OCI-LY7 (cell line): ENCODE data around the gene PLEKHA5. TPM values are rescaled to one million over a fixed set of nuclear protein-coding genes. Genes with fewer than 3 reads are reported as not detected.
"Not testable (repeated sequence)": the region's sequence is repeated elsewhere in the genome, so short reads cannot be mapped to it uniquely, and the experiment has no call there.

Experiments
- BruUV-seq: library from RNA; stranded (reverse); fragments of 400-500 nt; replicated peaks from 2 replicates; lab custom pipeline; 2021; lab: Mats Ljungman, UMichigan
- CTCF ChIA-PET: fragments of 300-600 bp; sonication (Branson Sonifier 250); formaldehyde crosslinking; loops from one replicate; lab custom pipeline; 2022; ENCODE audit warnings: antibody characterized with exemption; ENCODE audit not compliant: unreplicated experiment; lab: Charles Lee
- POLR2A ChIA-PET: fragments of 300-600 bp; sonication (Branson Sonifier 250); formaldehyde crosslinking; loops from one replicate; lab custom pipeline; 2022; ENCODE audit warnings: antibody characterized with exemption; lab: Charles Lee
- DNase-seq: peaks from one replicate; pipeline ENCODE4 v3.0.0-alpha.2; 2015; ENCODE audit warnings: low spot score
- H2AFZ ChIP-seq: fragments of 200-600 bp; sonication (generic), shearing (Covaris generic); 2 replicates; pipeline ENCODE4 v1.6.1; 2014; ENCODE audit warnings: mild to moderate bottlenecking, antibody characterized with exemption, low read length, moderate library complexity
- H3K27ac ChIP-seq: fragments of 200-600 bp; sonication (generic); 2 replicates; pipeline ENCODE4 v1.5.1; 2014; ENCODE audit warnings: mixed run types, low read depth, mild to moderate bottlenecking, moderate library complexity, low read length, inconsistent platforms; ENCODE audit not compliant: poor library complexity, severe bottlenecking
- H3K36me3 ChIP-seq: fragments of 200-600 bp; sonication (generic); 2 replicates; pipeline ENCODE4 v1.6.1; 2014; ENCODE audit warnings: mild to moderate bottlenecking, antibody characterized with exemption, low read length, moderate library complexity, mixed read lengths; ENCODE audit not compliant: insufficient read depth
- H3K4me1 ChIP-seq: fragments of 200-600 bp; sonication (generic); 2 replicates; pipeline ENCODE4 v1.5.1; 2014; ENCODE audit warnings: mild to moderate bottlenecking, low read length; ENCODE audit not compliant: insufficient read depth, poor library complexity, severe bottlenecking
- H3K4me2 ChIP-seq: fragments of 200-600 bp; sonication (generic); 2 replicates; pipeline ENCODE4 v1.6.1; 2014; ENCODE audit warnings: mild to moderate bottlenecking, low read length
- H3K4me3 ChIP-seq: fragments of 200-600 bp; sonication (generic); 2 replicates; pipeline ENCODE4 v1.5.1; 2014; ENCODE audit warnings: mild to moderate bottlenecking, low read depth, low read length; ENCODE audit not compliant: poor library complexity, severe bottlenecking
- H3K79me2 ChIP-seq: fragments of 200-600 bp; sonication (generic); 2 replicates; pipeline ENCODE4 v1.6.1; 2016; ENCODE audit warnings: low read depth, mild to moderate bottlenecking, low read length, moderate library complexity, mixed read lengths; ENCODE audit not compliant: insufficient read depth
- H3K9me2 ChIP-seq: fragments of 200-600 bp; sonication (generic); 2 replicates; pipeline ENCODE4 v1.6.1; 2016; ENCODE audit warnings: mild to moderate bottlenecking, low read length, mixed read lengths; ENCODE audit not compliant: insufficient read depth
- H3K9me3 ChIP-seq: fragments of 200-600 bp; sonication (generic); 2 replicates; pipeline ENCODE4 v1.6.1; 2014; ENCODE audit warnings: mild to moderate bottlenecking, mixed run types, low read length, mixed read lengths
- H4K20me1 ChIP-seq: fragments of 200-600 bp; sonication (generic); 2 replicates; pipeline ENCODE4 v1.6.1; 2014; ENCODE audit warnings: mild to moderate bottlenecking, antibody characterized with exemption, low read length, moderate library complexity, mixed read lengths; ENCODE audit not compliant: insufficient read depth
- EZH2phosphoT487 ChIP-seq: fragments of 200-600 bp; sonication (generic); IDR thresholded peaks from 2 replicates; pipeline ENCODE4 v1.6.1; 2018; ENCODE audit warnings: low read depth, borderline replicate concordance, mild to moderate bottlenecking, mixed run types, antibody characterized with exemption, low read length, moderate library complexity, mixed read lengths
- intact Hi-C: fragments of 100-400 bp; cut with micrococcal nuclease; formaldehyde crosslinking; loops from one replicate; pipeline ENCODE4 v1.10.0; 2022; ENCODE audit not compliant: unreplicated experiment
- total RNA-seq, 2 experiments: library from RNA; depleted of rRNA in 1 of 2; stranded (reverse); fragments of >200 nt in 1 of 2; shearing (Covaris generic) in 1 of 2; gene quantifications; 2 replicates each; pipeline ENCODE4 v1.2.3, GENCODE V29; 2014 to 2022
- TF ChIP-seq, protein P1 (sequence below): fragments of 200-600 bp; sonication (generic); conservative IDR thresholded peaks from 2 replicates; pipeline ENCODE4 v1.5.1; 2014; ENCODE audit warnings: mild to moderate bottlenecking, antibody characterized with exemption, low read length, moderate library complexity, mixed read lengths

The PLEKHA5 gene
- total RNA-seq, 2 experiments from 2014 or later: 2.7 TPM; not detected in 1

DNA sequence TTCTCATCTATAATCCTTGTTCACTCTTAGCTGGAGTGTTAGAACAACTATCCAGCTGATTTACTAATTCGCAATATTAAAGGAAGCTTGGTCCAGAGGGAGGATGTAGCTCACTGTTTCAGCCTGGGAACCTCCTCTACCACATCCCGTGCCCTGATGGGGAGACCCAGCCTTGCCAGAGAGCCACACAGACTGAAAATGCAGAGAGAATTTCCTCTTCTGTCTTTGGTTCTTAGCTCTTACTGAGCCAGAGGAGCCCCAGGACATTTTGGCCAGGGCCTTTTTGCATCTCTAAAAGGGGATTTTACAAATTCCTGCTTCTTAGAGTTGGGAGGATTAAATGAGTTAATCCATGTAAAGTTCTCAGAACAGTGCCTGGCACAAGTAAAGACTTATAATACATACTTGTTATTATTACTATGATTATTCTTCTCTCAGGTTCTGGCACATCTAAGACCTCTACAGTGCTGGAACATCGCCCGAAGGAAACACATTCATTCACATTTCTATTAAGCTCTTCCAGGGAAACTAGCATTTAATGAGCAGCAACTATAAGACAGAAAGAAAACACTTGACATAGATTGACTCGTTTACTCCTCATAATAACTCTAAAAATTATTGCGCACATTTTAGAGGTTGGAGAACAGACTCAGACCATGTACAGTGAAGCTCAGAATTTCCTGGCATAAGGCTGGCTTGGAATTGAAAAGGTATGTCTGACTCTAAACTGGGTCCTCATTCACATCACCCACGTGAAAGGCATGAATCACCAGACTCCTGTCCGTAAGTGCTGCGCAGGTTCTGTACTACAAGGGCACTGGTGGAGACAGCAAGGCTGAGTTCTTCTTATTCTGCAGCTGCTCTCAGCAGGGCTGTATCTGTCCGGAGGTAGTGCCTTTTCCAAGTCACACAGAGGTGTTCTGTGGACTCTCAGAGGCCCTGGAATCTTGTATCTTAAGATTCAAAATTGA is 282.0 kb downstream of the PLEKHA5 start:
- no peak overlapping the region for H2AFZ ChIP-seq
- H3K4me1 ChIP-seq: no peaks in the 10 kb centered on the region
- no peaks in the 10 kb centered on the region for H4K20me1 ChIP-seq
- H3K36me3 ChIP-seq: no peaks in the 10 kb centered on the region
- H3K4me3 ChIP-seq: no peak overlapping the region
- H3K9me3 ChIP-seq: no peaks in the 10 kb centered on the region
- intact Hi-C loops: no loop called here
- H3K79me2 ChIP-seq: no peaks in the 10 kb centered on the region
- no peak overlapping the region for H3K27ac ChIP-seq
- ChIA-PET POLR2A (interaction anchor here (0.6 kb wide), 1 partner anchor 61 kb away, joined by 5 read pairs; no protein-coding TSS in a partner anchor), CTCF (no interaction called here)
- no peak for DNase-seq
- H3K9me2 ChIP-seq: no peaks in the 10 kb centered on the region
- no peak for TF ChIP-seq EZH2phosphoT487
- TF ChIP-seq, protein P1, sequence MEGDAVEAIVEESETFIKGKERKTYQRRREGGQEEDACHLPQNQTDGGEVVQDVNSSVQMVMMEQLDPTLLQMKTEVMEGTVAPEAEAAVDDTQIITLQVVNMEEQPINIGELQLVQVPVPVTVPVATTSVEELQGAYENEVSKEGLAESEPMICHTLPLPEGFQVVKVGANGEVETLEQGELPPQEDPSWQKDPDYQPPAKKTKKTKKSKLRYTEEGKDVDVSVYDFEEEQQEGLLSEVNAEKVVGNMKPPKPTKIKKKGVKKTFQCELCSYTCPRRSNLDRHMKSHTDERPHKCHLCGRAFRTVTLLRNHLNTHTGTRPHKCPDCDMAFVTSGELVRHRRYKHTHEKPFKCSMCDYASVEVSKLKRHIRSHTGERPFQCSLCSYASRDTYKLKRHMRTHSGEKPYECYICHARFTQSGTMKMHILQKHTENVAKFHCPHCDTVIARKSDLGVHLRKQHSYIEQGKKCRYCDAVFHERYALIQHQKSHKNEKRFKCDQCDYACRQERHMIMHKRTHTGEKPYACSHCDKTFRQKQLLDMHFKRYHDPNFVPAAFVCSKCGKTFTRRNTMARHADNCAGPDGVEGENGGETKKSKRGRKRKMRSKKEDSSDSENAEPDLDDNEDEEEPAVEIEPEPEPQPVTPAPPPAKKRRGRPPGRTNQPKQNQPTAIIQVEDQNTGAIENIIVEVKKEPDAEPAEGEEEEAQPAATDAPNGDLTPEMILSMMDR: no peak
- no peak overlapping the region for H3K4me2 ChIP-seq
- no TSS peak for BruUV-seq

DNA sequence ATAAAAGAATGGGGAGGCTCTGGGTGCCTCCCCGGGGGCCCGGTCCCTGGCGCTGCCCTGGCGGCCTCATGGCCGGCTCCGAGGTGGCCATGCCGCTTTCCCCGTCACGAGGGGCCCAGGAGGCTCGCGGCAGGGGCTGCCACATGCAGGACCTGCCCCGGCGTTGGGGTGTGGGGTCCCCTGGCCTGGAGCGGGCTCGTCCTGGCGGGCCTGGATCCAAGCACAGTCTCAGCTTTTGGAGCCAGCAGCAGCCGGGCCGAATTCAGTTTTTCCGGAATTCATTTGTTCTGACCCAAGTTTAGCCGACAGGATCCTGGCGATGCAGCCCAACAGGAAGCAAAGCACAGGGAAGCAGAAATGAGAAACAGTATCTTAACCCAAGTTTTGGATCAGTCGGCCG is 283.3 kb downstream of the PLEKHA5 start:
- POLR2A ChIA-PET: no interaction called here
- Histone ChIP-seq H3K4me3 (no peak overlapping the region), H3K9me2 (no peaks in the 10 kb centered on the region), H4K20me1 (no peaks in the 10 kb centered on the region), H3K9me3 (no peaks in the 10 kb centered on the region), H3K4me2 (no peak overlapping the region), H3K4me1 (no peaks in the 10 kb centered on the region), H3K36me3 (no peaks in the 10 kb centered on the region), H3K27ac (no peak overlapping the region), H3K79me2 (no peaks in the 10 kb centered on the region), H2AFZ (no peak overlapping the region)
- CTCF ChIA-PET: no interaction called here
- TF ChIP-seq, protein P1: no peak
- no peak for TF ChIP-seq EZH2phosphoT487
- intact Hi-C loops: no loop called here
- BruUV-seq: no TSS peak
- no peak for DNase-seq

DNA sequence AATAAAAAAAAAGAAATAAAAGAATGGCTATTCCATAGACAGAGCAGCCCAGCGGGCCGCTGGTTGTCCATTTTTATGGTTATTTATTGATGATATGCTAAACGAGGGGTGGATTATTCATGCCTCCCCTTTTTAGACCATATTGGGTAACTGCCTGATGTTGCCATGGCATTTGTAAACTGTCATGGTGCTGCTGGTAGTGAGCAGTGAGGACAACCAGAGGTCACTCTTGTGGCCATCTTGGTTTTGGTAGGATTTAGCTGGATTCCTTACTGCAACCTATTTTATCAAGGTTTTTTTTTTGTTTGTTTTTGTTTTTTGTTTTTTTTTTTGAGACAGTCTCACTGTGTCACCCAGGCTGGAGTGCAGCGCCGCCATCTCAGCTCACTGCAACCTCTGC is 284.0 kb downstream of the PLEKHA5 start:
- H3K4me3 ChIP-seq, intact Hi-C loops, H3K79me2 ChIP-seq, H3K4me1 ChIP-seq, BruUV-seq, H3K36me3 ChIP-seq, H3K9me2 ChIP-seq, H3K4me2 ChIP-seq, H2AFZ ChIP-seq, DNase-seq, H3K9me3 ChIP-seq, CTCF ChIA-PET, POLR2A ChIA-PET, H4K20me1 ChIP-seq, H3K27ac ChIP-seq: not testable (repeated sequence)
